Hair follicle dermal papilla cell (primary cell): ENCODE data around the gene CCZ1B. TPM values are rescaled to one million over a fixed set of nuclear protein-coding genes. Genes with fewer than 3 reads are reported as not detected.

ENCODE experiments used
- total RNA-seq: library from RNA; depleted of rRNA; stranded (reverse); fragments of >200 nt; gene quantifications from 2 replicates; pipeline ENCODE4 v1.2.3, GENCODE V29; 2012

The CCZ1B gene
- total RNA-seq = 30.4 and 50.0 TPM in 2 replicates

GRCh38 chr7:6826151-6826550 lies at the start of gene CCZ1B:
TSS of gene CCZ1B (minus strand) at chr7:6826275. CDS start at chr7:6826197, 78 bp downstream.

GRCh38 chr7:6753964-6754363 lies 72.1 kb downstream of the CCZ1B start, which contains the start of gene RSPH10B2:
TSS of gene RSPH10B2 (plus strand) at chr7:6754103. CDS start at chr7:6757678, 3,575 bp downstream.

Other genes with a start within 250 kb of the CCZ1B start
- 41.2 and 43.8 TPM in 2 replicates for gene ZDHHC4, start 248.8 kb downstream of the CCZ1B start, total RNA-seq
- 12.5 and 13.6 TPM in 2 replicates for gene INTS15, start 236.3 kb downstream of the CCZ1B start, total RNA-seq
- 0.24 and 0.32 TPM in 2 replicates for gene ZNF853, start 210.7 kb downstream of the CCZ1B start, total RNA-seq
- gene ZNF316, start 189.0 kb downstream of the CCZ1B start, total RNA-seq = 20.2 and 20.3 TPM in 2 replicates
- 23.3 and 27.9 TPM in 2 replicates for gene ZNF12, start 119.3 kb downstream of the CCZ1B start, total RNA-seq
- gene RSPH10B2, start 72.2 kb downstream of the CCZ1B start, total RNA-seq = under 0.01 and 0.73 TPM in 2 replicates